SJSA1 (cell line): ENCODE measurements around the gene CPNE1. TPM values are rescaled to one million over a fixed set of nuclear protein-coding genes. Genes with fewer than 3 reads are reported as not detected.

ENCODE experiments used
- DNase-seq, 2 experiments: peaks; one replicate each; pipeline ENCODE4 v3.0.0-alpha.2; 2015 to 2020; ENCODE audit warnings: low spot score in 2 of 2, low read depth in 1 of 2
- H3K27ac ChIP-seq: fragments of 250-450 bp; sonication (Bioruptor Pico); 2 replicates; pipeline ENCODE4 v1.5.1; 2020; ENCODE audit warnings: mild to moderate bottlenecking, moderate library complexity
- H3K27me3 ChIP-seq: fragments of 250-450 bp; sonication (Bioruptor Pico); replicated peaks from 2 replicates; pipeline ENCODE4 v1.5.1; 2020; ENCODE audit warnings: mild to moderate bottlenecking, moderate library complexity
- H3K36me3 ChIP-seq: fragments of 250-450 bp; sonication (Bioruptor Pico); 2 replicates; pipeline ENCODE4 v1.5.1; 2020; ENCODE audit warnings: mild to moderate bottlenecking
- H3K4me1 ChIP-seq: fragments of 250-450 bp; sonication (Bioruptor Pico); replicated peaks from 2 replicates; pipeline ENCODE4 v1.6.1; 2021; ENCODE audit warnings: mild to moderate bottlenecking
- H3K4me3 ChIP-seq: fragments of 250-450 bp; sonication (Bioruptor Pico); 2 replicates; pipeline ENCODE4 v1.5.1; 2020; ENCODE audit warnings: mild to moderate bottlenecking
- H3K9me3 ChIP-seq: fragments of 250-450 bp; sonication (Bioruptor Pico); replicated peaks from 2 replicates; pipeline ENCODE4 v1.5.1; 2020; ENCODE audit warnings: mild to moderate bottlenecking
- total RNA-seq: library from RNA; depleted of rRNA; stranded (reverse); fragments of >200 nt; shearing (Covaris generic); gene quantifications from 2 replicates; pipeline ENCODE4 v1.2.3, GENCODE V29; 2014

CPNE1 gene
- total RNA-seq, 1 experiment from 2014 or later, result 162 TPM

- Histone ChIP-seq H3K27ac (no peak overlapping the region), H3K9me3 (no peaks in the 10 kb centered on the region), H3K36me3 (peaks cover 75% of the 10 kb centered on the region), H3K4me1 (no peaks in the 10 kb centered on the region), H3K4me3 (no peak overlapping the region), H3K27me3 (no peaks in the 10 kb centered on the region)
- no peak for DNase-seq
These were observed 34.1 kb downstream of the CPNE1 start for GRCh38 chr20:35630636-35631035.

GRCh38 chr20:35629427-35630145 is 35.1 kb downstream of the CPNE1 start:
- Histone ChIP-seq H3K9me3 (no peaks in the 10 kb centered on the region), H3K27me3 (no peaks in the 10 kb centered on the region), H3K4me3 (no peak overlapping the region), H3K36me3 (peaks cover 83% of the 10 kb centered on the region), H3K4me1 (no peaks in the 10 kb centered on the region), H3K27ac (no peak overlapping the region)
- DNase-seq, result no peak

GRCh38 chr20:35627121-35627520 is 37.6 kb downstream of the CPNE1 start:
- Histone ChIP-seq H3K4me1 (no peaks in the 10 kb centered on the region), H3K27me3 (no peaks in the 10 kb centered on the region), H3K4me3 (no peak overlapping the region), H3K27ac (no peak overlapping the region), H3K9me3 (no peaks in the 10 kb centered on the region), H3K36me3 (peaks cover 70% of the 10 kb centered on the region)
- DNase-seq, result no peak

GRCh38 chr20:35626386-35627001 is 38.2 kb downstream of the CPNE1 start:
- no peaks in the 10 kb centered on the region for H3K9me3 ChIP-seq
- no peak overlapping the region for H3K4me3 ChIP-seq
- no peak overlapping the region for H3K27ac ChIP-seq
- H3K27me3 ChIP-seq, result no peaks in the 10 kb centered on the region
- H3K36me3 ChIP-seq, result peaks cover 64% of the 10 kb centered on the region
- no peak for DNase-seq
- no peaks in the 10 kb centered on the region for H3K4me1 ChIP-seq

- H3K27me3 ChIP-seq, result no peaks in the 10 kb centered on the region
- no peaks in the 10 kb centered on the region for H3K9me3 ChIP-seq
- no peaks in the 10 kb centered on the region for H3K4me1 ChIP-seq
- no peak overlapping the region for H3K27ac ChIP-seq
- peaks cover 60% of the 10 kb centered on the region for H3K36me3 ChIP-seq
- no peak for DNase-seq
- no peak overlapping the region for H3K4me3 ChIP-seq
These were observed 38.9 kb downstream of the CPNE1 start for GRCh38 chr20:35625584-35626385.

- no peak for DNase-seq
- no peaks in the 10 kb centered on the region for H3K27me3 ChIP-seq
- H3K9me3 ChIP-seq, result no peaks in the 10 kb centered on the region
- no peak overlapping the region for H3K27ac ChIP-seq
- H3K36me3 ChIP-seq, result peaks cover 21% of the 10 kb centered on the region
- no peak overlapping the region for H3K4me3 ChIP-seq
- H3K4me1 ChIP-seq, result peaks cover 16% of the 10 kb centered on the region
These were observed 43.1 kb downstream of the CPNE1 start for GRCh38 chr20:35621560-35621946.

GRCh38 chr20:35620818-35621559 is 43.7 kb downstream of the CPNE1 start:
- H3K36me3 ChIP-seq, result peaks cover 15% of the 10 kb centered on the region
- DNase-seq, result no peak
- no peak overlapping the region for H3K27ac ChIP-seq
- H3K9me3 ChIP-seq, result no peaks in the 10 kb centered on the region
- no peaks in the 10 kb centered on the region for H3K27me3 ChIP-seq
- H3K4me1 ChIP-seq, result peaks cover 17% of the 10 kb centered on the region
- H3K4me3 ChIP-seq, result no peak overlapping the region

- DNase-seq, result peak; percentile 83 to 89
- Histone ChIP-seq H3K4me3 (peak overlapping the region; percentile 34), H3K27ac (no peak overlapping the region), H3K27me3 (no peaks in the 10 kb centered on the region), H3K9me3 (no peaks in the 10 kb centered on the region), H3K36me3 (peaks cover 3% of the 10 kb centered on the region; the same call in 1 of the 2 replicates), H3K4me1 (peaks cover 24% of the 10 kb centered on the region)
These were observed 45.3 kb downstream of the CPNE1 start for GRCh38 chr20:35619196-35620095.

GRCh38 chr20:35618263-35619131 is 46.2 kb downstream of the CPNE1 start:
- DNase-seq, result no peak
- Histone ChIP-seq H3K27ac (no peak overlapping the region), H3K36me3 (peaks cover 3% of the 10 kb centered on the region; the same call in 1 of the 2 replicates), H3K27me3 (no peaks in the 10 kb centered on the region), H3K4me1 (peaks cover 31% of the 10 kb centered on the region), H3K9me3 (no peaks in the 10 kb centered on the region), H3K4me3 (no peak overlapping the region; the same call in 1 of the 2 replicates)

- Histone ChIP-seq H3K27me3 (no peaks in the 10 kb centered on the region), H3K9me3 (no peaks in the 10 kb centered on the region), H3K27ac (no peak overlapping the region), H3K4me1 (peaks cover 31% of the 10 kb centered on the region), H3K36me3 (peaks cover 3% of the 10 kb centered on the region; the same call in 1 of the 2 replicates), H3K4me3 (no peak overlapping the region)
- DNase-seq, result no peak
These were observed 47.1 kb downstream of the CPNE1 start for GRCh38 chr20:35617397-35618262.
